GM23248 (cell line): Measurements from ENCODE around the gene CLCN7. TPM values are rescaled to one million over a fixed set of nuclear protein-coding genes. Genes with fewer than 3 reads are reported as not detected.

Experiments
- DNase-seq: peaks from one replicate; pipeline ENCODE4 v3.0.0-alpha.2; 2015
- H2AFZ ChIP-seq: fragments of 200-600 bp; sonication (generic); 2 replicates; pipeline ENCODE4 v1.6.1; 2016; ENCODE audit warnings: antibody characterized with exemption
- H3F3A ChIP-seq: fragments of 200-600 bp; sonication (generic); 2 replicates; pipeline ENCODE4 v1.6.1; 2016; ENCODE audit warnings: mild to moderate bottlenecking, antibody characterized with exemption, mixed run types; ENCODE audit not compliant: insufficient read depth
- H3K27ac ChIP-seq: fragments of 200-600 bp; sonication (generic); 2 replicates; pipeline ENCODE4 v1.5.1; 2016; ENCODE audit warnings: mild to moderate bottlenecking
- H3K27me3 ChIP-seq: fragments of 200-600 bp; sonication (generic); replicated peaks from 2 replicates; pipeline ENCODE4 v1.6.1; 2016; ENCODE audit warnings: mild to moderate bottlenecking; ENCODE audit not compliant: insufficient read depth
- H3K36me3 ChIP-seq: fragments of 200-600 bp; sonication (generic); 2 replicates; pipeline ENCODE4 v1.6.1; 2016; ENCODE audit warnings: low read depth, mild to moderate bottlenecking
- H3K4me1 ChIP-seq: fragments of 200-600 bp; sonication (generic); 2 replicates; pipeline ENCODE4 v1.6.1; 2016; ENCODE audit warnings: mild to moderate bottlenecking; ENCODE audit not compliant: insufficient read depth
- H3K4me2 ChIP-seq: fragments of 200-600 bp; sonication (generic); one replicate; pipeline ENCODE4 v1.6.1; 2016; ENCODE audit warnings: mild to moderate bottlenecking; ENCODE audit not compliant: unreplicated experiment
- H3K4me3 ChIP-seq: fragments of 200-600 bp; sonication (generic); 2 replicates; pipeline ENCODE4 v1.5.1; 2016; ENCODE audit warnings: mild to moderate bottlenecking
- H3K79me2 ChIP-seq: fragments of 200-600 bp; sonication (generic); 2 replicates; pipeline ENCODE4 v1.6.1; 2016; ENCODE audit warnings: mild to moderate bottlenecking; ENCODE audit not compliant: insufficient read depth
- H3K9ac ChIP-seq: fragments of 200-600 bp; sonication (generic); 2 replicates; pipeline ENCODE4 v1.6.1; 2016; ENCODE audit warnings: mild to moderate bottlenecking
- H3K9me2 ChIP-seq: fragments of 200-600 bp; sonication (generic); 2 replicates; pipeline ENCODE4 v1.6.1; 2016; ENCODE audit warnings: mixed run types, mild to moderate bottlenecking, moderate library complexity; ENCODE audit not compliant: insufficient read depth
- H3K9me3 ChIP-seq: fragments of 200-600 bp; sonication (generic); one replicate; pipeline ENCODE4 v1.6.1; 2017; ENCODE audit warnings: low read depth
- H4K20me1 ChIP-seq: fragments of 200-600 bp; sonication (generic); 2 replicates; pipeline ENCODE4 v1.6.0; 2016; ENCODE audit not compliant: insufficient read depth
- EZH2 ChIP-seq: fragments of 200-600 bp; sonication (generic); IDR thresholded peaks from 2 replicates; pipeline ENCODE4 v1.6.1; 2018; ENCODE audit warnings: antibody characterized with exemption, mild to moderate bottlenecking; ENCODE audit not compliant: insufficient read depth, poor library complexity, severe bottlenecking
- EZH2phosphoT487 ChIP-seq: fragments of 200-600 bp; sonication (generic); IDR thresholded peaks from 2 replicates; pipeline ENCODE4 v1.6.1; 2018; ENCODE audit warnings: antibody characterized with exemption, moderate library complexity, mild to moderate bottlenecking, low read depth; ENCODE audit not compliant: insufficient read depth
- WGBS, 2 experiments: methylation state at CpG; one replicate each; pipeline ENCODE4 v1.1.6; 2015 to 2017; ENCODE audit warnings: low lambda C conversion rate in 2 of 2, low coverage in 1 of 2; ENCODE audit errors: missing lambda C conversion rate in 2 of 2; 5-methylcytosine and 5-hydroxymethylcytosine counted together
- in situ Hi-C: fragments of 300-500 bp; cut with MboI; formaldehyde crosslinking; loops from 2 replicates; pipeline ENCODE4 v1.15.0; 2020
- polyA plus RNA-seq: library from polyadenylated mRNA; unstranded; fragments of >200 nt; fragmentation: Nextera tagmentation; extraction: Ambion mirVana; gene quantifications from 2 replicates; pipeline ENCODE4 v1.2.1, GENCODE V29; 2016
- total RNA-seq: library from RNA; depleted of rRNA; stranded (reverse); fragments of >200 nt; shearing (Covaris generic); gene quantifications from 2 replicates; pipeline ENCODE4 v1.2.3, GENCODE V29; 2014

The CLCN7 gene
- total and polyA plus RNA-seq, 2 experiments from 2014 or later, result 33.6 to 39.3 TPM

DNA sequence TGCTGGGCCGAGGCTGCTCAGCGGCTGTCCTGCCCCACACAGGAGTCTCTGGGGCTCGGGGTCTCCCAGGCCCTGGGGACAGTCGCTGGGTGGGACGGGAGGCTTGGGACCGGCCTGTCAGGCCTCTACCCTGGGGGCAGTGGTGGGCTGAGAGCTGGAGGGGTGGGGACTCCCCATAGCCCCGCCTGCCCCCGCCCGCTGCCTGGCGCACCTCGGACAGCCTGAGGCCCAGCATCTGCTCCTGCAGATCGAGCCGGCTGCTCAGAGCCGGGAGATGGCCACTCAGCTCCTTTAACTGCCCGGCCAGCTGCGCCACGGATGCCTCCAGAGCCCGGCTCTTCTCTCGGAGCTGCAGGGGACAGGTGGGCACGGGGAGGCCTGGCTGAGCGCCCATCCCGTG is 37.2 kb downstream of the CLCN7 start:
- no peak overlapping the region for H3K4me2 ChIP-seq
- no peak overlapping the region for H3K4me3 ChIP-seq
- H3K27ac ChIP-seq, result no peak overlapping the region
- H3K4me1 ChIP-seq, result no peaks in the 10 kb centered on the region
- WGBS, 2 experiments, result 70 to 84% methylated on average over 10 to 18 of the region's 22 CpGs
- no peaks in the 10 kb centered on the region for H3K9me3 ChIP-seq
- no peaks in the 10 kb centered on the region for H4K20me1 ChIP-seq
- H3K36me3 ChIP-seq, result no peaks in the 10 kb centered on the region
- no peaks in the 10 kb centered on the region for H3F3A ChIP-seq
- H3K9me2 ChIP-seq, result no peaks in the 10 kb centered on the region
- H3K9ac ChIP-seq, result no peak overlapping the region
- no peak for DNase-seq
- no peaks in the 10 kb centered on the region for H3K79me2 ChIP-seq
- in situ Hi-C loops, result no loop called here
- H2AFZ ChIP-seq, result no peak overlapping the region
- TF ChIP-seq EZH2, result no peak
- TF ChIP-seq EZH2phosphoT487, result no peak
- no peaks in the 10 kb centered on the region for H3K27me3 ChIP-seq

DNA sequence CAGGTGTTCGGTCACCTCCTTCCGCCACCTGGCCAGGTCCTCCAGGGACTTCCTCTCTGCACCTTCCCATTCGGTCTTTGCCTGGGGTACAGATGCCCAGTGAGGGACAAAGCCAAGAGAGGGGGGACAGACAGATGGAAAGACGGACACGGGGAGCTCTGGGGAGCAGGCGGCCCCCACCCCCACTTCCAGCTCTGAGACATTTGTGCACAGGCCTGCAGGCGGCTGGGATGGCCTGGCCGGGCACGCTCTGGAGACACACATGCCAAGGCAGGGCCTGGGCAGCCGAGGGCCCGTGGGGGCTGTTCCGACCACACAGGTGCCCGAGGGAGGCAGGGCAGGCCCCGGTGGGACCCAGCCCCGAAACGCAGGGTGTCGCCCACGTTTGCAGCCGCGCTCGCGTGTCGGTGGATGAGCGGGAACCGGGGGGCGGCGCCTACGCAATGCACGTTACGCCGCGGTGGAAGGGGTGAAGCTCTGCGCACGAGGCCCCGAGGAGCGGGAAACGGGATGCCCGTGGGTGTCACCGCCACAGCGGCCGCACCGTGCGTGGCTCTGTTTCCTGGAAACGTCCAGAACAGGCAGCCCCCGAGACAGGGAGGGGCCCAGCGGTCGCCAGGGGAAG is 38.0 kb downstream of the CLCN7 start:
- H3K9ac ChIP-seq, result no peak overlapping the region
- no peaks in the 10 kb centered on the region for H3K4me1 ChIP-seq
- no peaks in the 10 kb centered on the region for H3F3A ChIP-seq
- no peaks in the 10 kb centered on the region for H3K36me3 ChIP-seq
- in situ Hi-C loops, result no loop called here
- H3K9me3 ChIP-seq, result no peaks in the 10 kb centered on the region
- 89 to 92% methylated on average over 42 to 47 of the region's 47 CpGs for WGBS, 2 experiments
- H4K20me1 ChIP-seq, result no peaks in the 10 kb centered on the region
- H3K27me3 ChIP-seq, result no peaks in the 10 kb centered on the region
- TF ChIP-seq EZH2phosphoT487 (no peak), EZH2 (no peak)
- DNase-seq, result no peak
- no peak overlapping the region for H3K27ac ChIP-seq
- H2AFZ ChIP-seq, result no peak overlapping the region
- no peaks in the 10 kb centered on the region for H3K79me2 ChIP-seq
- no peaks in the 10 kb centered on the region for H3K9me2 ChIP-seq
- no peak overlapping the region for H3K4me2 ChIP-seq
- H3K4me3 ChIP-seq, result no peak overlapping the region

DNA sequence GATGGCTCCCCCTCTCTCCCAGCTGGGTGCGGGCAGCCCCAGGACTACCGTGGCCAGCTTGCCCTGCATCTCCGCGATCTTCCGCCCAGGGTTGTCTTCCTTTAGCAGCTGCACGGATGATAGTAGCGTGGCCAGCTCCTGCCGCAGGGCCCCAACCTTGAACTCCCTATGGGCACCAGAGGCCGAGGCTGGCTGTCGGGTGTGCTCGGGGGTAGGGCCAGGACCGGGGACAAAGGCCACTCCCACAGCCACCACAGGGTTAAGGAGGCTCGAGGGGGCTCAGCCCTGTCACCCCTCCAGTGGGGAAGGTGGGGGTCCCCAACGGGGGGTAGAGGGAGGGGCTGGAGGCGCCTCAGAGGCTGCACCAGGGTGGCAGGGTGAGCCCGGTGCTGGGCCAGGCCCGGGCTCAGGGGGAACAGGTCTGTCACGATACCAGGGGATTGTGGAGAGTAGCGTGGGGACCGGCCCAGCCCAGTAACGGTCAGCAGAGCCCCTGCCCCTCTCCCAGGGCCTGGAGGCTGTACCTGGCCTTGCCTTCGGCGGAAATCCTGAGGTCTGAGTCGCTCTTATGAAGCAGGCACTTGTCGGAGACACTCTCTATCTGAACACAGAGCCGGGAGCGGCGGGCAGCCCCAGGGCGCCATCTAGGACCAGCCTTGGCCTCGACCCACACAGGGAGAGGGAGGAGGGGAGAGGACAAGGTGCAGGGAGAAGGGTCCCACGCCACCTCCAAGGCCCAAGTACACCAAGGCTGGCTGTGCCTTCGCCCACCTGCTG is 38.7 kb downstream of the CLCN7 start:
- no peak overlapping the region for H3K27ac ChIP-seq
- H3K4me3 ChIP-seq, result no peak overlapping the region
- DNase-seq, result no peak
- no peak overlapping the region for H2AFZ ChIP-seq
- H3F3A ChIP-seq, result no peaks in the 10 kb centered on the region
- H3K9me2 ChIP-seq, result no peaks in the 10 kb centered on the region
- no peaks in the 10 kb centered on the region for H3K27me3 ChIP-seq
- in situ Hi-C loops, result no loop called here
- H3K4me2 ChIP-seq, result no peak overlapping the region
- no peaks in the 10 kb centered on the region for H3K4me1 ChIP-seq
- H4K20me1 ChIP-seq, result no peaks in the 10 kb centered on the region
- H3K9me3 ChIP-seq, result no peaks in the 10 kb centered on the region
- TF ChIP-seq EZH2phosphoT487 (no peak), EZH2 (no peak)
- H3K79me2 ChIP-seq, result no peaks in the 10 kb centered on the region
- 80 to 84% methylated on average over 27 to 28 of the region's 32 CpGs for WGBS, 2 experiments
- H3K9ac ChIP-seq, result no peak overlapping the region
- no peaks in the 10 kb centered on the region for H3K36me3 ChIP-seq

DNA sequence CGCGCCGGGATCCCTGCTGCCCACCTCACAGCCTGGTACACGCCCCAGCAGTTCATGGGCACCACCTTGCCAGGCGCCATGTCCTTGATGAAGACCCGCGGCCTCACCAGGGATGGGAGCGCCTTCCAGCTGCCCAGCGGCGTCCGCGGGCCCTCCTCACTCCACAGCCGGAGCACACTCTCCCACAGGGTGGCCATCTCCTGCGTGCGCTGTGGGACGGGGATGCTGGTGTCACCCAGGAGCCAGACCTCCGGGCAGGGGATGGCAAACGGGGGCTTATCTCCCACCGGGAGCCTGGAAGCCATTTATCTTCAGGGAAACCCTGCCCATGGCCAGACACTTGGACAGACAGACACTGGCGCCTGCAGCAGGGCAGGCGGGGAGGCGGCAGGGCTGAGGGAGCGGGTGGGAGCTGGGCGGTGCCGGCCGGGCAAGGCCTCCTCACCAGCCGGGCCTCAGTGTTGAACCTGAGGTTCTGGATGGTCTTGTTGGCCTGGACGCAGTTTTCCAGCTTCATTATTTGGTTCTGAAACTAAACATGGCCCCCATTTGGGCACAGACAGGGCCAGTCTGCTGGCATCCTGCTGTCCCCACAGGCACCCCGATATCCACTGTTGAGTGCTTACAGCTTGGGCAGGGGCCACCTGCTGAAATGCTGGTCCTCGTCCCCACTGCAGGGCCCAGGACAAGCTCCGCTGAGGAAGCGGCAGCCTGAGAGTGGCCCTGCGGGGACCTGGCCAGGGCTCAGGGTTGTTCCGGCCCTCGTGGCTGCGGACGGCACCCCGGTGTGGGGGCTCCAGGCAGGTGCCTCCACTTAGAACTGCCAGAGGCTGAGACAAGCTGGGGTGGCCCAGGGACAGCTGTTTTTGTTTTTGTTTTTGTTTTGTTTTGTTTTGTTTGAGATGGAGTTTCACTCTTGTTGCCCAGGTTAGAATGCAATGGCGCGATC is 39.9 kb downstream of the CLCN7 start:
- Histone ChIP-seq H3K36me3 (no peaks in the 10 kb centered on the region), H3K27ac (no peak overlapping the region), H4K20me1 (no peaks in the 10 kb centered on the region), H2AFZ (no peak overlapping the region), H3K9ac (no peak overlapping the region), H3K27me3 (no peaks in the 10 kb centered on the region), H3K9me2 (no peaks in the 10 kb centered on the region), H3K4me2 (no peak overlapping the region), H3K4me1 (no peaks in the 10 kb centered on the region), H3K9me3 (no peaks in the 10 kb centered on the region), H3K4me3 (no peak overlapping the region), H3F3A (no peaks in the 10 kb centered on the region), H3K79me2 (no peaks in the 10 kb centered on the region)
- WGBS, 2 experiments, result 90 to 95% methylated on average over 34 to 39 of the region's 40 CpGs
- DNase-seq, result no peak
- in situ Hi-C loops, result no loop called here
- no peak for TF ChIP-seq EZH2
- TF ChIP-seq EZH2phosphoT487, result no peak
